Fibroblast of pulmonary artery (primary cell): Measurements from ENCODE around the gene ELL.
A peak's percentile ranks its signal among the peaks of the same experiment; 100 is the strongest.

ENCODE experiments used
- DNase-seq: peaks from one replicate; pipeline ENCODE4 v3.0.0-alpha.2; 2010; ENCODE audit warnings: low read depth
- H3K4me3 ChIP-seq: replicated peaks from 2 replicates; pipeline ENCODE4 v1.5.1; 2011; ENCODE audit warnings: low read depth, mild to moderate bottlenecking, control low read depth, low read length, moderate library complexity
- TF ChIP-seq, protein P1 (sequence below): IDR thresholded peaks from 2 replicates; pipeline ENCODE4 v1.5.1; 2011; ENCODE audit warnings: mild to moderate bottlenecking, control low read depth, low read length, inconsistent platforms; ENCODE audit errors: missing control alignments

ELL gene

DNA sequence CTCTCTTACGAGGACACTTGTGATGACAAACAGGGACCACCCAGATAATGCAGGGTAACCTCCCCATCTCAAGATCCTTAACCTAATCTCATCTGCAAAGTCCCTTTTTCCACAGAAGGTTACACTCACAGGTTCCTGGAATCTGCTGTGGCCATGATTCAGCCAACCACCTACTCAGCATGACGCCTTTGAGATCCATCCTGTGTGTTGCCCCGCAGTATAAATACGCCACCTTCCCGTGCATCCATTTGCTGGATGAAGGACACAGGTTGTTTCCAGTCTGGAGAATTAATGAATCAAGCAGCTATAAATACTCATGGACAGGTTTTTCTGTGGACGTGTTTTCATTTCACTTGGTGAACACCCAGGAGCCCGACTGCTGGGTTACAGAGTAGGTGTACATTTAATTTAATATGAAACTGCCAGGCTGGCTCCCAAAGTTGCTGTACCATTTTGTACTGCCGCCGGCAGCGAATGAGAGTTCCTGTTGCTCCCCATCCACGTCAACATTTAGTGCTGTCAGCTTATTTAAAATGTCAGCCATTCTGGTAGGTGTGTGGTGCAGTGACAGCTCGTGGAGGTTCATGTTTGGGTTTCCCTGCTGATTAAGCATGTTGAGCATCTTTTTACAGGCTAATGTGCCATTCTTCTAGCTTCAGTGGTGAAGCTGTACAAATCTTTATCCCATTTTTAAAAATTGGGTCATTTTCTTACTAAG, 40.2 kb downstream of the ELL start:
- TF ChIP-seq, protein P1, sequence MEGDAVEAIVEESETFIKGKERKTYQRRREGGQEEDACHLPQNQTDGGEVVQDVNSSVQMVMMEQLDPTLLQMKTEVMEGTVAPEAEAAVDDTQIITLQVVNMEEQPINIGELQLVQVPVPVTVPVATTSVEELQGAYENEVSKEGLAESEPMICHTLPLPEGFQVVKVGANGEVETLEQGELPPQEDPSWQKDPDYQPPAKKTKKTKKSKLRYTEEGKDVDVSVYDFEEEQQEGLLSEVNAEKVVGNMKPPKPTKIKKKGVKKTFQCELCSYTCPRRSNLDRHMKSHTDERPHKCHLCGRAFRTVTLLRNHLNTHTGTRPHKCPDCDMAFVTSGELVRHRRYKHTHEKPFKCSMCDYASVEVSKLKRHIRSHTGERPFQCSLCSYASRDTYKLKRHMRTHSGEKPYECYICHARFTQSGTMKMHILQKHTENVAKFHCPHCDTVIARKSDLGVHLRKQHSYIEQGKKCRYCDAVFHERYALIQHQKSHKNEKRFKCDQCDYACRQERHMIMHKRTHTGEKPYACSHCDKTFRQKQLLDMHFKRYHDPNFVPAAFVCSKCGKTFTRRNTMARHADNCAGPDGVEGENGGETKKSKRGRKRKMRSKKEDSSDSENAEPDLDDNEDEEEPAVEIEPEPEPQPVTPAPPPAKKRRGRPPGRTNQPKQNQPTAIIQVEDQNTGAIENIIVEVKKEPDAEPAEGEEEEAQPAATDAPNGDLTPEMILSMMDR, result no peak
- no peak for DNase-seq
- no peak overlapping the region for H3K4me3 ChIP-seq

DNA sequence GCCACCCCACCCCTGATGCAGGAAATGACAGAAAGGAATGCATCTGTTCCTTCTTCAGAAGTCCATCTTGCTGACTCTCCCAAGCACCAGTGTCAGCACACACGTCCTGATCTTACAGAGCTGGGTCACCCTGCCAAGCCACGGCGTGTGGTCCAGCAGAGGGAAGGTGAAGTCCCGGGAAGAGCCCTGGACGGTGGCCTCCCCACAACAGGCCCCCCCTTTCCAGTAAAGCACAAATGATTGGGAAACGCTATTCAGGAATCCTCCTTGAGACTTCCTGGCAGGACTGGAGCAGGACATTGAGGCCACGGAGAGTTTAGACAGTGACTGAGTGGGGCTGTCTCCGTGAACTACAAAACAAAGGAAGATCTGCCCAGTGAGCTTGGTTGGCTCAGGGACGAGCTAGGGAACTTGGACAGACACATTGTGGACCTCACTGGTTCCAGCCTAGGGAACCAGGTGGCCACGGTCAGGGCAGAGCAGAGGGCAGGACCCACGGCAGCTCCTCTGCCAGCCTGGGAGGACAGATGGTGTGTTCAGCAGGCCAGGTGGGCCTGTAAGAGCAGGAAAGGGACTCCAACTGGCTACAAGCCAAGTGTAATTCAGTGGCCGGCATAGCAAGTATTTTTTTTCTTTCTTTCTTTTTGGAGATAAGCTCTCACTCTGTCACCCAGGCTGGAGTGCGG, 41.7 kb downstream of the ELL start:
- H3K4me3 ChIP-seq, result no peak overlapping the region
- TF ChIP-seq, protein P1, result no peak
- DNase-seq, result peak; percentile 89

- DNase-seq, result peak; percentile 92
Measured at GRCh38 chr19:18478545-18479311, 43.1 kb downstream of the ELL start.

GRCh38 chr19:18477974-18478373, 43.9 kb downstream of the ELL start:
- TF ChIP-seq, protein P1, result no peak
- no peak for DNase-seq
- H3K4me3 ChIP-seq, result no peak overlapping the region

More at GRCh38 chr19:18478545-18479311, 43.1 kb downstream of the ELL start:
- TF ChIP-seq, protein P1, result no peak
- H3K4me3 ChIP-seq, result no peak overlapping the region

DNA sequence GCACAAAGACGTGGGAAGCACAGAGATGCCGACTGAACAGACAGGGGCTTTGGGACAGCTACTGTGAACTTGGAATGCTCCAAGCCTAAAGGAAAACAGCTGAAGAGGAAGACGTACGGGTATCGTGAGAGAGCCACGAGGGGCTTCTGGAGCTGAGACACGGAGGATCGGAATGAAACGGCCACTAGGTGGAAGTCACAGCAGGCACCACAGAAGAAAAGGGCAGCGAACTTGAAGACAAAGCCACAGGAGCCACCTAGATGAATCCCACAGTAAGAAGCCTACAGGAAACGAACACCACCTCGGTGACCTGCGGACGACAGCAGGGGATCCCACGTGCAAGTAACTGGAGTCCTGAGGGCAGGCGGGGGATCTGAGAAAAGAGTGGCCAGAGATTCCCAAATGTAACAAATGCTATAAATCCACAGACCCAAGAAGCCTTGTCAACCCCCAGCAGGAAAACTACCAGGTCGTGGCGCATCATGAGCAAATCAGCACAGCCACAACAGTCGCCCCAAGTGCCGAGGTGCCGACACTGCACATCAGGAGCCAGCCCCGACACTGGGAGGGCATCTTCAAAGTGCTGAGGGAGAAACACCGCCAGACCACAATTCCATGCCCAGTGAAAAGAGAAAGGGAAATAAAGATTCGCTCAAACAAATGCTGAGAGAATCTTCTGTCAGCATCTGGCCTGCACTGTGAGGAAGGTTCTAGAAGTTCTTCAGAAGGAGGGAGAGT, 44.7 kb downstream of the ELL start:
- no peak overlapping the region for H3K4me3 ChIP-seq
- TF ChIP-seq, protein P1, result no peak
- DNase-seq, result no peak

GRCh38 chr19:18476507-18477041, 45.3 kb downstream of the ELL start:
- no peak for DNase-seq
- H3K4me3 ChIP-seq, result no peak overlapping the region
- TF ChIP-seq, protein P1, result no peak
